Mucosa of descending colon (tissue), 3 donors: ENCODE measurements around the gene KRT76. TPM values are rescaled to one million over a fixed set of nuclear protein-coding genes. Genes with fewer than 3 reads are reported as not detected.

Source experiments
- ATAC-seq: fragments of 200-7000 bp; cut with Tn5 transposase; one replicate; pipeline ENCODE4 v1.9.1; 2020; ENCODE audit warnings: mild to moderate bottlenecking, moderate library complexity
- DNase-seq, 3 donors: peaks; one replicate each; pipeline ENCODE4 v3.0.0-alpha.2; 2020
- H3K36me3 ChIP-seq: fragments of 200-600 bp; one replicate; pipeline ENCODE4 v1.8.0; 2021; ENCODE audit warnings: low read depth, mild to moderate bottlenecking
- H3K4me1 ChIP-seq: fragments of 200-600 bp; one replicate; pipeline ENCODE4 v1.8.0; 2021; ENCODE audit warnings: low read depth, mild to moderate bottlenecking
- H3K4me3 ChIP-seq: fragments of 200-600 bp; one replicate; pipeline ENCODE4 v1.8.0; 2021; ENCODE audit warnings: mild to moderate bottlenecking
- H3K9me3 ChIP-seq: fragments of 200-600 bp; one replicate; pipeline ENCODE4 v1.8.0; 2021; ENCODE audit warnings: mild to moderate bottlenecking
- CTCF ChIP-seq: fragments of 200-600 bp; IDR thresholded peaks from one replicate; pipeline ENCODE4 v1.8.0; 2022; ENCODE audit warnings: antibody characterized with exemption, mild to moderate bottlenecking
- intact Hi-C, 2 donors: fragments of 100-400 bp; cut with DNase I in 1 of 2; cut with micrococcal nuclease in 1 of 2; formaldehyde crosslinking; loops; one replicate each; pipeline versions ENCODE4 v1.11.0 to v1.11.1; 2022; cut with DNase I, micrococcal nuclease
- total RNA-seq, 3 donors: library from RNA; stranded (reverse); fragmentation: NEBNext Ultra II Directional in 2 of 3; extraction: Animal tissue kit (Norgen Biotek cat#: 25700) in 2 of 3; gene quantifications; one replicate each; pipeline versions ENCODE4 v1.2.1 to v1.2.4, GENCODE V29; 2021 to 2023
- donor health status: DM: no; HTN: no; CAD: no; lungs with moderate emphysema.
- donor health status: DM: no; HTN: no; CAD: no.
- donor health status: DM: no; HTN: yes; CAD: no.

Gene KRT76
- total RNA-seq, 3 donors from 2014 or later: not detected

- peak; percentile 79 for ATAC-seq
Measured at GRCh38 chr12:52821826-52822660, 44.9 kb upstream of the KRT76 start.

DNA sequence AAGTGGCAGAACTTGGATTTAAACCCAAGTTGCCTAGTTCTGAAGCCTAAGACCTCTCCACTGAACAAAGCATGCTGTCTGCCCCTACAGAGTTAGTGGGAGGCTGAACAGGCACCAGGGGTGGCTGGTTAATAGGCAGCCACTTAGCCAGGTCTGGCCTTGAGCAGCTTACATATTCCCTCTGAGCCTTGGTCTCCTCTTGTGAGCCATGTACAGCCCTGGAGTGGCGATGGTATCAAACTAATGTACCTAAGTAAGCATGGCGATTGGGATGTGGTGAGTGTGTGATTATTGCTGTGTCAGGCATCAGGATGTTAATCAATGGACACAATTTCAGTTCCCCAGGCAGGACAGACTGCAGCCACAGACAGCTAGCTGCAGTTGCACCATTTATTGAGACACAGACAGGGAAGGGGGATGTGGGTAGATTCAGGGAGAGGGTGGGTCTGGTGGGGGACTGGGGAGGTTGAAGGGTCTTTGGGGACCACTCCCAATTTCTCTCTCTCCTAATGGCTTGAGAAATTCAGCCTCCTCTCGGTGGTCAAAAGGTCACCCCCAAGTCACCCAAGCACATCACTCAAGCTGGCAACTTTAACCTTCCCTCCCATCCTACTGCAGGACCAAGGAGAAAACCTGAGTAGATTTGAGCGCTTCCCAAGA is 44.1 kb upstream of the KRT76 start:
- no peaks in the 10 kb centered on the region for H3K9me3 ChIP-seq
- no peak for ATAC-seq
- no peak for DNase-seq
- no peaks in the 10 kb centered on the region for H3K36me3 ChIP-seq
- no peak overlapping the region for H3K4me3 ChIP-seq
- no peaks in the 10 kb centered on the region for H3K4me1 ChIP-seq
- intact Hi-C loops: no loop called here
- no peak for TF ChIP-seq CTCF

More at GRCh38 chr12:52821826-52822660, 44.9 kb upstream of the KRT76 start:
- TF ChIP-seq CTCF: no peak
- Histone ChIP-seq H3K36me3 (no peaks in the 10 kb centered on the region), H3K4me3 (no peak overlapping the region), H3K9me3 (no peaks in the 10 kb centered on the region), H3K4me1 (no peaks in the 10 kb centered on the region)
- intact Hi-C loops: no loop called here
- DNase-seq: peak in 2 of 3 donors; percentile 36 to 51

GRCh38 chr12:52820521-52820920 is 43.4 kb upstream of the KRT76 start:
- no peaks in the 10 kb centered on the region for H3K36me3 ChIP-seq
- no peak for DNase-seq
- H3K4me3 ChIP-seq: no peak overlapping the region
- no peak for ATAC-seq
- no peaks in the 10 kb centered on the region for H3K9me3 ChIP-seq
- TF ChIP-seq CTCF: no peak
- H3K4me1 ChIP-seq: no peaks in the 10 kb centered on the region
- intact Hi-C loops: no loop called here

DNA sequence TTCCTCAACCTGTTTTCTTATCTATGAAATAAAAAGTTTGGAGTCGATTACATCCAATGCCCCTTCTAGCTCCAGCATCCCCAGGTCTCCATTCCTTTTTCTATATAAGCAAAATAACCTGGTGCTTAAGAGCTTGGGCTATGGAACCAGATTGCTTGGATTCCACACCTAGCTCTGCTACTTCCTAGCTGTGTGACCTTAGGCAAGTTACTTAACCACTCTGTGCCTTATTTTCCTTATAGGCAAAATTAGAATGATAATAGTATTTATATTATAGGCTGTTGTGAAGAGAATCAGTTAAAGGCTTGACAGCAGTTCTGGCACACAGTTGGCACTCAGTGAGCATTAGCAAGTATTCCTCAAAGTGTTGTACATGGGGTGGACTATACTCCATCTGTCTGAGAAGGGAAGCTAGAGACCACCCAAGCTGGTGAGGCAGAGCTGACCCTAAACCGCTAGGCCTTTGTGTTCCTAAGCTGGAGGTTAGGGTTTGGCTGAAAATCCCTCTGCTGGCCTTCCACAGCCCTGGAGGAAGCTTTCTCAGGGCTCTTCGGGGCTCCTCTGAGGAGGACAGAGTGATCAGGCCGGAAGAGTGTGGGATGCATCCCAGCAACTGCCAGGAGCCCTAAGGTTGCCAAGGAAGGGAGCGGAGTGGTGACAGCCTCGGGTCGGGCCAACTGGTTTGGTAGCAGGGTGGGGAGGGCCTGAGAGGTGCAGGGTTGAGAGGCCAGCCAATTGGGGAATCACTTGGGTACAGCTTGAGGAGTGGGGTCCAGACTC is 42.8 kb upstream of the KRT76 start:
- Histone ChIP-seq H3K4me1 (no peaks in the 10 kb centered on the region), H3K36me3 (no peaks in the 10 kb centered on the region), H3K9me3 (no peaks in the 10 kb centered on the region), H3K4me3 (no peak overlapping the region)
- no peak for DNase-seq
- ATAC-seq: no peak
- no peak for TF ChIP-seq CTCF
- intact Hi-C loops: no loop called here

DNA sequence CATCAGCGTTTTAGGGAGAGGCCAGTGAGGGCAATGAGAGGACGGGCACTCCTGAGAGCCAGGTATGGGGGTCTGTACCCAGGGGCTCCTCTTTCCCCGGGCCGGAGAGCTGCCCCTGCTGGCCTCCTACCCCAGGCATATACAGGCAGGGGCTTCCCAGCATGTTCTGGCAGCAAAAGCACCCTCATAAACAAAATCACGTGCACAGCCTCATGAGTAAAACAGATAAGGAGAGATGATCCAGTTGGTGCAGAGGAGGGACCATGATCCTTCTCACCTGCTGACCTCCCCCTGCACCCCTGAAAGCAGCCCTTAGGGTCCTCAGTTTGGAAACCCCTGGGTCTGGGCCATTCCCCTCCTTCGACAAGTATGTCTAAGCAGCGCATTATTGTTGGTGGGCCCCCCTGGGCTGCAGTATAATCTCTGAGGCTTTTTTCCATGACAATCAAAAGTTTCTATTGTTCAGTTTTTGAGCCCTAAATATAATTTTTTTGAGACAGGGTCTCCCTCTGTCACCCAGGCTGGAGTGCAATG is 41.8 kb upstream of the KRT76 start:
- TF ChIP-seq CTCF: no peak
- no peak overlapping the region for H3K4me3 ChIP-seq
- no peaks in the 10 kb centered on the region for H3K4me1 ChIP-seq
- intact Hi-C loops: no loop called here
- H3K36me3 ChIP-seq: no peaks in the 10 kb centered on the region
- no peaks in the 10 kb centered on the region for H3K9me3 ChIP-seq
- ATAC-seq (no peak), DNase-seq (no peak)
